Measurements from ENCODE around the gene SLIT2. TPM values are rescaled to one million over a fixed set of nuclear protein-coding genes. Genes with fewer than 3 reads are reported as not detected.

The SLIT2 gene
- total RNA-seq, 1 donor from 2014 or later, result 6.0 TPM

DNA sequence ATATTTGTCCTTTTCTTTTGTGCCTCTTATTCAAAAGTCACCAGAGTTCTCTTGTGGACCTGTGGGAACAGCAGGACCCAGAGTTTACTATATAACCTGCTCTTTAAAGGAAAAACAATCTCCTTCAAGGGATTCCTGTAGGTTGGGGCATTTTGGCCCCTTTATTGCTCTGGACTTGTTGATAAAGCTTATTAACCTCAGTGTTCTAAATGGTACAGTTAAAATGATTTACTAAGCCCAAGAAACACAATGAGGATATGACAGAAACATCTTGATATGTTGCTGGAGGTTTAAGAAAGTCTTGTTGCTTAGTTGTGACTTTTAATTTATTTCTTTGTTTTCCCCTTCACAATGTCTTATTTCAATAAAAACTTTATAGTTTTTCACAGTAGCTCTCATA is 46.8 kb downstream of the SLIT2 start:
- H3K27ac ChIP-seq (replicated peaks), result no peak overlapping the region
- H3K9me3 ChIP-seq (replicated peaks), result no peaks in the 10 kb centered on the region
- no peak for TF ChIP-seq CTCF (IDR thresholded peaks at IDR 0.05; ENCODE audit: borderline replicate concordance)
- H3K36me3 ChIP-seq, result no peaks in the 10 kb centered on the region
- no peak for DNase-seq
- H3K4me3 ChIP-seq, result no peak overlapping the region
- no peaks in the 10 kb centered on the region for H3K27me3 ChIP-seq (ENCODE audit: low read depth)
- intact Hi-C loops (cut with micrococcal nuclease), result no loop called here
- no peaks in the 10 kb centered on the region for H3K4me1 ChIP-seq

GRCh38 chr4:20298986-20299385 is 47.3 kb downstream of the SLIT2 start:
- Histone ChIP-seq H3K4me1 (no peaks in the 10 kb centered on the region), H3K27me3 (ENCODE audit: low read depth) (no peaks in the 10 kb centered on the region), H3K4me3 (no peak overlapping the region), H3K36me3 (no peaks in the 10 kb centered on the region), H3K27ac (replicated peaks) (no peak overlapping the region), H3K9me3 (replicated peaks) (no peaks in the 10 kb centered on the region)
- no peak for DNase-seq
- intact Hi-C loops (cut with micrococcal nuclease), result no loop called here
- TF ChIP-seq CTCF (IDR thresholded peaks at IDR 0.05; ENCODE audit: borderline replicate concordance), result no peak

- Histone ChIP-seq H3K4me1 (no peaks in the 10 kb centered on the region), H3K4me3 (no peak overlapping the region), H3K27me3 (ENCODE audit: low read depth) (no peaks in the 10 kb centered on the region), H3K27ac (replicated peaks) (no peak overlapping the region), H3K9me3 (replicated peaks) (no peaks in the 10 kb centered on the region), H3K36me3 (no peaks in the 10 kb centered on the region)
- TF ChIP-seq CTCF (IDR thresholded peaks at IDR 0.05; ENCODE audit: borderline replicate concordance), result peak; percentile 40
- intact Hi-C loops (cut with micrococcal nuclease), result no loop called here
- DNase-seq, result no peak
These were observed 47.8 kb downstream of the SLIT2 start for GRCh38 chr4:20299515-20299914.

DNA sequence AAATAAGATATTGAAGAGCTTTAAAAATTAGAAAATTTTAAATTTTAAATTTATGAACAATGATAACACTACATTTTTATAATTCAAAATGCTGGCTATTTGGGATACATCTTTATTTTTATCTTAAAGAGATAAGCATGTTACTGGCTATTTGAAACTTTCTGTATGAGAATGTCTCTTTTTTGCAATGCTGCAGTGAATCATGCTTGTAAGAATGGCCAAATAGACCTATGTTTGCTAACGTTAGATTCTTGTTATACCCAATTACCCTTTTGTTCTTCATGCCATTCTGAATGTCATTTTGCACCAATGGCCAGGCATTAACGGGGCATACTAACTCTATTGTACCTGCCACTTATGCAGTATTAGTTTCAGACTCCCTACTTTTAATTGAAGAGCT is 49.5 kb downstream of the SLIT2 start:
- Histone ChIP-seq H3K27ac (replicated peaks) (no peak overlapping the region), H3K9me3 (replicated peaks) (no peaks in the 10 kb centered on the region), H3K4me1 (no peaks in the 10 kb centered on the region), H3K4me3 (no peak overlapping the region), H3K27me3 (ENCODE audit: low read depth) (no peaks in the 10 kb centered on the region), H3K36me3 (no peaks in the 10 kb centered on the region)
- TF ChIP-seq CTCF (IDR thresholded peaks at IDR 0.05; ENCODE audit: borderline replicate concordance), result no peak
- DNase-seq, result no peak
- intact Hi-C loops (cut with micrococcal nuclease), result no loop called here

All from left ventricle myocardium inferior (tissue), 1 donor.